HG02973 (cell line): ENCODE results near the gene PKNOX2.

Experiments
- ATAC-seq: cut with Tn5 transposase; IDR thresholded peaks from one replicate; pipeline ENCODE4 v1.9.1; 2021; ENCODE audit warnings: moderate library complexity; ENCODE audit not compliant: unreplicated experiment

Gene PKNOX2

GRCh38 chr11:125351033-125351867 is 186.7 kb downstream of the PKNOX2 start:
- no peak for ATAC-seq

GRCh38 chr11:125351868-125352250 is 187.3 kb downstream of the PKNOX2 start:
- no peak for ATAC-seq

- no peak for ATAC-seq
Measured at GRCh38 chr11:125356797-125357196, 192.2 kb downstream of the PKNOX2 start.

DNA sequence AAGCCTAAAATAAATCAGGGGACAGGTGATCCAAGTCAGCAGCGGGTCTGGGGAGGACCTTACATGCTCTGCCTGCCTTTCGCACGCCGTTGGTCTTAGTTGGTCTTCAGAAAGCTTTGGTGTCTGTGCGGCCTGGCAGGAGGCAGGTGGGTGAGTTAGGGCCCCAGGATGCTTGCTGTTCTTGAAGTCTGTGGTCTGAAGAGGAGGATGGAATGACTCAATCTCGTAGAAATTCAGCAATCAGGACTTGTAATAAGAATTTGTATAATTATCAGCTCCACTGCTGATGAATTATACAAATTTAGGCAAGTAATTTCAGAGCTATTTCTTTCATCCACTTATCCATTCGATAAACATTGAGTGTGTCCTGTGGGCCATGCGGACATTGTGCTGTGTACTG is 193.0 kb downstream of the PKNOX2 start:
- no peak for ATAC-seq

DNA sequence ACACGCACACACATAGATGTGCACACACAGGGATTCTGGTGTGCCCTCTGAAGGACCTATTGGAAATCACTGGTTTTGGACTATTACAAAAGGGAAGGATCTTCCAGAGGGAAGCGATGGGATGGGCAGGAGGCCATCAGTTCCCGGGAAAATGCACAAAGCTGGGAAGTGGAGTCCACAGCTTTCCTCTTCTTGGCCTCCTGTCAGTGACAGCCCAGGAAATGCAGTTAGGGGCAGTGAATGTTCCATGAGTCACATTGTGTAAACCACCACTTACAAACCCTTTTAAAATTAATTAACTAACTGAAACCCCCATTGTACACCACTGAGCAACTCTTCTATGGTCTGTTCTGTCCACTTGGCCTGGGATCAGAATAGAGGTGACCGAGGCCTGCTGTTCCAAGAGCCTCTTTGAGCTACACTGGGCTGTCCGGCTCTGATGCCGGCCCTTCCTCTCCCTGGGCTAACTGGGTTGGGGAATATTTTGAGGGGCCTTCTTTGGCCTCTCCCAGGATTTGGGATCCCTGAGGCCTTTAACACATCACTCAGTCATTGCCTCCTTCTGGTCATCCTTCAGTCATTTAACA is 193.8 kb downstream of the PKNOX2 start:
- ATAC-seq = no peak

- ATAC-seq = no peak
Measured at GRCh38 chr11:125359130-125359529, 194.6 kb downstream of the PKNOX2 start.

DNA sequence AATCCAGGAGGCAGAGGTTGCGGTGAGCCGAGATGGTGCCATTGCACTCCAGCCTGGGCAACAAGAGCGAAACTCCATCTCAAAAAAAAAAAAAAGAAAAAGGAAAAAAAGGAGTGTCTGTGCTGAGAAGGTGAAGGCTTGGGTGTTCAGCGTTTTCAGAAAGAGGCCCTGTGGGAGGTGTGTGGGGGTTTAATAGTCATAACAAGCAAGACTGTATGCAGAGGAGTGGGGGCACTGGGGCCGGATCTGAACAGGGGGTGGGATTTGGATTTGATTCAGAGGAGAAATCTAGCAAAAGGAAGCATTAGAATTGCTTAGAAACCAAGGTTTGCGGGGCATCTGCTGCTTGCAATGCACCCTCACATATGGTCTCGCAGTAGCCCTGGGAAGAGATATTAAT is 195.5 kb downstream of the PKNOX2 start:
- no peak for ATAC-seq

DNA sequence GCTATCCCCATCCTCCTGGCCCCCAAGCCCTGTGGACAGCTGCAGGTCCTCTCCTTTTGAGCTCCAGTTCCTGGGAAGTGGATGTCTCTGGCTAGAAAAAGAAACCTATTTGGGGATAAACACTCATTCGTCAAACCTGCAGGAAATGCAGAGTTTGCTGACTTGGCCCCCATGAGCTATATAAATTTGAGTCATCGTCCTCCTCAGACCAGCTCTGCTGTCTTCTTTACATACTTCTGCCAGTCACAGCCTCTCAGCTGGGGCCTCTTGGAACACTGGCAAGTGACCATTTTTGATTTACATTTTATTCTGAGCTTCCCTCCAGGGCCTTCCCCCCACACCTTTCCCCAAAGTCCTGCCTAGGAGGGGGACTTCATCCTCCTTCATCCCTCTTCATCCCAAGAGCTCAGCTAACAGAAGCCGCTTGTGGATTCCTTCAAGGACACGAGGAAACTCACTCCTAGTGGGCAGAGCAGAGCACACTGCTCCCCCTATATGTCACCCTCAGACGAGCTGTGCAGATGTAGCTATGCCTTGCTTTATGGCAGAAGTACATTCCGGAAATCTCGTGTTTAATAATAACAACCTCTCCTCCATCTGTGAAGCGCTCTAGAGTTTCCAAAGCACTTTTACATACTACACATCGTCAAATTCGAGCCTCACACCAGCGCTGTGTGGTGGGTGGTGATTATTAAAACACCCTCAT is 199.7 kb downstream of the PKNOX2 start:
- no peak for ATAC-seq

DNA sequence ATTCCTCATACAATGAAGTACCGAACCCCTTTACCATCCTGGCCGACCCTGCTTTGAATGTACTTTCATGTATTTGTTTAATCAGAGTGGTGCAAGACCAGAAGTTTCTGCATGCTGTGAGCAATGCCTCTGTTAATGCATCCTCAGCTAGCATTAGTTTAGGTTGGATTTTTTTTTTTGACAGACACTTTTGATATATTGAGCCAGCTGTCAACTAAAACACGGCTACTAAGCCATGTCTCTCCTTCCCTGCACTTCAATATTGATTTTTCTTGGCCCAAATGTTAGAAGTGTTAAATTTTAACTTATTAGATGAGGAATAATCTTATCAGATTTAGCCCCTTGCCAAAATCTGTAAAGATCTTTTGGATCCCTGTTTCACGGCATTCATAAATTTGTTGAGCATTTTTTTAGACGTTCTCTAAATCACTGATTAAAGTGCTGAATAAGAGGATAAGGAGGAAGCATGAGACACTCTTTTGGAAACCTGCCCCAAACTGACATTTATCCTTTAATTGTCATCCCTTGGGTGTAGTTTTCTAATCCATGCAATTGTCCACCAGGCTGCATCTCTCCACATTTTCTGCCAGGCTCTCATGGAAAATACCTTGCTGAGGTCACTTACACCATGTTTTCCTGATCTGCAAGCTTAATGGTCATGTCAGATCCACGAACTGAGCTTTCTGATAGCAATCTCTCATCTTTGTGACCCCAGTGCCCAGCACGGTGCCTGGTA is 200.8 kb downstream of the PKNOX2 start:
- ATAC-seq = no peak

DNA sequence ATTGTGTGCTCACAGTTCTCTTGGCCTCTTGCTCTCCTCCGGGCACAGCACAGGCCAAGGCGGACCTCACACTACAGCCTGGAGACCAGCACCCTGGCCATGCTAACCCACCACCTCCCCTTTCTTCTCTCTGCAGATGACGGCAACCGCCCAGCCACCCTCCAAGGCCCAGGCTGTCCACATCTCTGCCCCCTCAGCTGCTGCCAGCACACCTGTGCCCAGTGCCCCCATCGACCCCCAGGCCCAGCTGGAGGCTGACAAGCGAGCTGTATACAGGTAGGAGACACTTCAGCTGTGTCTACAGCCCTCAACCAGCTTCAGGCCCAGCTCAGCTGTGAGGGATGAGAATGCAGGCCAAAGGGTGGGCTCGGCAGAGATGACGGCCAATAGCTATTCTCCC is 203.2 kb downstream of the PKNOX2 start:
- no peak for ATAC-seq

DNA sequence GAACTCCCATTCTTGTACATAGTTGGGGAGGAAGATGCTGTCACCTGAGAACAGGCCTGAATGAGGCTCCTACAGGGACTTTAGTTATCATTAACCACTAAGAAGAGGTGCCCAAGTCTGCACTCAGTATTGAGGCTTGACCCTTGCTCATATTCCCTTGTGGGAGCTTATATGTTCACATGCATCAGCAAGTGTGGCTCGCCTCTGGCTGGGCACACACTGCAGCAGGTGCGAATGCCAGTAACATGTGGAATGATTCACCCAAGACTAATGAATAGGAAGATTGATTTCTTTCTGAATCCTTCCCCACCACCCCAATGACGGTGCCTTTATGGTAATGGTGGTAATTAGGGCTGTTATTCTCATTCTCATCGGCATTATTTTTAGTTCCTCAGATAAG is 204.2 kb downstream of the PKNOX2 start:
- ATAC-seq = no peak

DNA sequence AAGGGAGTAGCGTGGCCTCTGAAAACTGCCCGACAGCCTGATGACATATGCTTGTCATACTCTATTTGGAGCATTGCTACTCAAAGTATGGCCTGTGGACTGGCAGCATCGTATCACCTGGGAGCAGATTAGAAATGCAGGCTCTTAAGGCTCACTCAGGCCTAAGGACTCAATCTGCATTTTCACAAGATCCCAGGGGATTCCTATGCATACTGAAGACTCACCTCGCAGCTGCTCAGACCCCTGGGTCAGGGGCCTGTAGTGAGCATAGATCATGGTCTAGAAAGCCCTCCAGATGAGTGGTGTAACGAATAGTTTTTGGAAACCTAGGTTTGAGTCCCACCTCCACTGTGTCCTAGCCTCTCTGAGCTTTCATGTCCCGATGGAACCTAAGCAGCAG is 205.3 kb downstream of the PKNOX2 start:
- ATAC-seq = no peak

DNA sequence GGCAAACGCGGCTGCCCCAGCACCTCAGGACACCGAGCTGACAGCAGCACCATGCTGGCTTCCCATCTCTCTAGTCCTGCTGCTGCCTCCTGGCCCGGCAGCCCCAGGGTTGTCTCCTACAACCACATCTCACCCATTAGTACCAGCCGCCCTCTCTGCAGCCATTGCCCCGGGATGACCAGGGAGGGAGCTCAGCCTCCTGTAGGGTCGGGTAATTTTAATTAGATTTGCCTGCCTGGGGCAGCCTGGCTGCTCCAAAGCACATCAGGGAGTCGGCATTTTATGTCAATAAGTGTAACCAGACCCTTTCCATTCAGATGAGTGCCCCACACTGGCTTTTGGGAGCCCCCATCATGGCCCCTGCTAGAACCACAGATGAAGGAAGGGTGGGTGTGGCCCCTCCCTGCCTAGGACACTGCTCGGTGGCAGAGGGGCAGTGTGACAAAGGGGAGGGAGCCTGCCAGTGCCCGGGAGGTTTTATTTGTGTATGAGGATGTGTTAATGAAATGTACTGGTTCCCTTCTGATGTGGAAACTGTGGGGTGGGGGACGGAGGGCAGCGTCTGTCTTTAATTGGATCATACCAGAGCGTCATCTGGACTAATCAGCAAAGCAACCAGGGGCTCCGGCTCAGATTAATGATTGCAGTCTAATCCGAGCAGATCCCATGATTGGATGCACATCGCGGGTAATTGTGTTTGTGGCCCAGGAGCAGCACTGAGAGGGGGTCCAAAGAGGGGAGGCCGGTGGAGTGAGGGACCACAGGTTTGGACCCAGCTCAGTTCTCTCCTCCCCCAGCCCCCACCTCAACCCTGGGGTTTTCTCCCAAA is 206.2 kb downstream of the PKNOX2 start:
- ATAC-seq = no peak

- ATAC-seq = no peak
Measured at GRCh38 chr11:125371431-125371935, 206.9 kb downstream of the PKNOX2 start.

- ATAC-seq = no peak
Measured at GRCh38 chr11:125372088-125372487, 207.5 kb downstream of the PKNOX2 start.

- no peak for ATAC-seq
Measured at GRCh38 chr11:125372911-125373310, 208.4 kb downstream of the PKNOX2 start.

GRCh38 chr11:125373426-125374391 is 209.2 kb downstream of the PKNOX2 start:
- ATAC-seq = no peak

GRCh38 chr11:125374398-125374797 is 209.8 kb downstream of the PKNOX2 start:
- ATAC-seq = no peak

- no peak for ATAC-seq
Measured at GRCh38 chr11:125375146-125375545, 210.6 kb downstream of the PKNOX2 start.
